Non-pigmented ciliary epithelial cell (primary cell): ENCODE data around the gene AGL.
A peak's percentile ranks its signal among the peaks of the same experiment; 100 is the strongest.
"Not testable (repeated sequence)": the region's sequence is repeated elsewhere in the genome, so short reads cannot be mapped to it uniquely, and the experiment has no call there.

Experiments used
- DNase-seq: peaks from one replicate; pipeline ENCODE4 v3.0.0-alpha.2; 2010; ENCODE audit warnings: low read depth

AGL gene

DNA sequence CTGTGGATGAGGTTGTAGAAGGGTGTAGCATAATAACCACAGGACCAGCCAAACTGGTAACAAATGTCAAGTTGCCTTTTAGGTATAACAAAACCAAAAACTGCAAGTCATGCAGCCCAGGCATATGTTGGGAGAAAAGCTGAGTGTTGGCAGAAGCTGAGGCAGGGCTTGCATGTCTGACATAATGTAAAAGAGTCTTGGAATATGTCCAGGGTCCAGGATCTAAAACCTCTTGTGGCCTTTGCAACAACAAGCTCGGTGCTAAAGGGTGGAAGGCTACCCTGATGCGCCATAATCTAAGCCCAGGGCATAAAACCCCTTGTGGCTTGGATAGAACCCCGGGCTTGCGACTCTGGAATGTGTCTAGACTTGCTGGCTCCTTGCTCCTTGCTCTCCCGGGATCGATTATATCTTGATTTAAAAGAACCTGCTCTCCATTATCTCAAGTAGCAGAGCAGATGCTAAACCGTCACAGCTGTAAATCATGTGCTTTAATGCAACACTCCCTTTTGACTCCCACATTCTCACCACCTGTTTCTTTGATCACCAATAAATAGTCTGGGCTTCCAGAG lies 93.1 kb downstream of the AGL start:
- peak; percentile 3 for DNase-seq

DNA sequence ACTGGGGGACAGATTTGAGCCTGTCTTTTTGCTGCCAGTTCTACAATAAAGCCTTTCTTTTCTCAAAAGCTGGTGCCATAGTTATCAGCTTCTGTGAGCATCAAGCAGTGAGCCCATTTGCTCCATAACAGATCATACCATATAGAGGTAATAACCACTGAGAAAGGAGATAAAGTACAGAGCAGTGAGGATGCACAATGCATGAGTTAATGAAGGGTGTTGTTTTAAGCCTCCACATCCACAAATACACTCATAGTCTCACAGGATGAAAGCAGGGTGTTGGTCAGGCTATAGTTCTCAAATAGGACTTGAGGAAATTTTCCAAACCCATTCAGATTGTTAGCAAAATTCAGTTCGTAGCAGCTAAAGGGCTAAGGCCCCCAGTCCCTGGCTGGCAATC lies 94.0 kb downstream of the AGL start:
- no peak for DNase-seq

DNA sequence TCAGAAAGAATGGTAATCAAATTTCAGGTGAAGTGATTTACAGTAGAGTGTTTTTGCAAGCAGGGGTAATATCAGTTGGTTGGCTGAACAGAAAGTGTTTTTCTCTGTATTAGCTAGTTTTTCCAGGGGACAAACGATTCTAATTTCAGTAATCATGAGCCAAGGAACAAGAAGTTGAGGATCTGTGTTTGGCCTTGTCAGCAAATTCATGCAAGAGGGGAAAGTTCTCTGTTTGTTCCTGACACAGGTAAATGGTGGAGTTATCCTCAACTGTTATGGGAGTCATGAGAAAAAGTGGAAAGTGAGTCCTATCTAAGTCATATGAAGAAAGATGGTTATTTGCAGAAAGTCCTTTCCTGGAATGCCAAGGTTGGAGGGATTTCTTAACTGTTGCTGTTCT lies 95.0 kb downstream of the AGL start:
- DNase-seq: no peak

DNA sequence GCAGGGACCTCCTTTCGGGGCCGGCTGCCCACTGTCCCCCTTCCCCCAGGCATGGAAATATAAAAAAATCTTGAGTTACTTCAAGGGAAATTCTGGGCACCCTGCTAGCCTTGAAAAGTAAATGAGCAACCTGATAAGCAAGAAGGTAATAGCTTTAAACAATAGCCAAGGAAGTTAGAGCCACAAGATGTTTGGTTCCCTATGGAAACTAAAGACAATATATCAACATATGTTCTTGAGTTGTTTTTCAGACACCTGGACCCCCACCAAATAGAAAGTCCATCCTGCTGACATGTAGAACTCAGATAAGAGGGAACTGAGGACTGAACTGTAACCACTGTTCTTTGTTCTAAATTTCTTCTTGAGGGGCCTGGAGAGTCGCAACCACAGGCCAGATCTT lies 100.3 kb downstream of the AGL start:
- no peak for DNase-seq

DNA sequence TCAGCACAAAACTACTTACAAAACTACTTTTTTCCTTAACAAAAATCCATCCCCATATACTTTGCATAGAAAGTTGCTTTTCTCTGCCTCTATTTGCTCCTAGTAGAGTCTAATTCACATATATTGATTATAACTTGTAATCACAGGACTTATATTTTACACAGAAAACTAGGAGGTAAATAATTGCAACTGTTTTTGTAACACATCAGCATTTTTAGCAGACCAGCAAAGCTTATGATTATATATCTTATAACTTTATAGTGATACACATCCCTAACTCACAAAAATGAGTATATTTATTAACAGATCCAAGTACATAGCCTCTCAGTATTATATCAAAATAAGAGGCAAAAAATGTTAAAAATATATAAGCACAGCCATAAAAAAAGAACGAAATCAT lies 102.4 kb downstream of the AGL start:
- no peak for DNase-seq

DNA sequence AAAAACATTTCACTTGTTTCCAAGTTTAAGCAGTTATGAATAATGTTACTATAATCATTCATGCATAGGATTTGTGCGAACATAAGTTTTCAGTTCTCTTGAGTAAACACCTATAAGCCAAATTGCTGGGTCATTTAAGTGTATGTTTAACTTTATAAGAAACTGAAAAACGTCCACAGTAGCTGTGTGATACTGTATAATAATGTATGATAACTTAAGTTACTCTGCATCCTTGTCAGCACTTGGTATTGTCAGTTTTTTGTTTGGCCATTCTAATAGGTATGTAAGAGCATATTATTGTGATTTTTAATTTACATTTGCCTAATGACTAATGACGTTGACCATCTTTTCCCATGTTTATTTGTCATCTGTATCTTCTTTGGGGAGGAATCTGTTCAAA lies 105.2 kb downstream of the AGL start:
- no peak for DNase-seq

DNA sequence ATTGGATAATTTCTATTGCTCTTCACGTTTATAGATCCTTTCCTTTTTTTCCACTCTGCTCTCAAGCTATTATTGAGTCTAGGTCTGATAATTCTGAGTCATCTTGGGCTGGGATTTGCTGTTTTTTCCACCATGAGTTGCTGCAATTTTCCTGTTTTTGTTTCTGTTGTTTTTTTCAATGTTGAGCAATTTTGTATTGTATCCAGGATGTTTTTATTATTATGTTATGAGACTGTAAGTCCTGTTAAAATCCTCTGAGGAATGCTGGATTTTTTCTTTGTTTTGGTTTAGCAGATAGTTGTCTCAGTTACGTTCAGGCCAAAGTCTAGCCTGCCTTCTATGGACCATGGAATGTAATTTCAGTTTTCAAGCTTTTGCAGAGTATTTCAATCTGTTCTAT lies 106.6 kb downstream of the AGL start:
- peak; percentile 27 for DNase-seq

DNA sequence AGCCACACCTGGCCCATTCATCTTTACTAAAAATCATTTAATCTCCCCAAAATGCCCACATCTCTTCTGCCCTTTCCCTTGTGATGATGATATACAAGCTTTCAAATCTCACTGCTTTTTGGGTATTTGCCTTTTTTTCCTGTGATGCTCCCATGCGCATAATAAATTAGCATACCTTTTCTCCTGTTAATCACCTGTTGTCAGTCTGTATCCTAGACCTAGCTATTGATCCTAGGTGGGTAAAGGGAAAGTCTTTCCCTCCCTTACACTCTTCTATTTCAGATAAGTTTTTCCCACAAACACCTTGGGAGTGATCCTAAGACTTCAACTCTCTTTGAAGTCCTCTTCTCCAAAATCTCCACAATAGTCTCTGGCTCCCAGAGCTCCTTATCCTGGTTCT lies 107.7 kb downstream of the AGL start:
- DNase-seq: no peak

DNA sequence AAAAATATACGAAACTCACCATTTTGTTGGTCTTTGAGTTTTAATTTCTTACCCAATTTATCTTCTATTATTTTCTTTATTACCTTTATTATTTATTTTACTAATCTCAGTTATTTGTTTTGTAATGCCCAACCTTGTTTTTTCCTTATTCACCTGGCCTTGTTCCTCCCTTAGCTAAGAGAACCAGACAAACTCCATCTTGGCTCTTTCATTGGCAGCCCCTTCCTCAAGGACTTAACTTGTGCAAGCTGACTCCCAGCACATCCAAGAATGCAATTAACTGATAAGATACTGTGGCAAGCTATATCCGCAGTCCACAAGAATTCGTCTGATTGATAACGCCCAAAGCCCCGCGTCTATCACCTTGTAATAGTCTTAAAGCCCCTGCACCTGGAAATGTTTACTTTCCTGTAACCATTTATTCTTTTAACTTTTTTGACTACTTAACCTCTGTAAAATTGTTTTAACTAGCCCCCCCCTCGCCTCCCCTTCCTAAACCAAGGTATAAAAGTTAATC lies 109.1 kb downstream of the AGL start:
- DNase-seq: not testable (repeated sequence)

DNA sequence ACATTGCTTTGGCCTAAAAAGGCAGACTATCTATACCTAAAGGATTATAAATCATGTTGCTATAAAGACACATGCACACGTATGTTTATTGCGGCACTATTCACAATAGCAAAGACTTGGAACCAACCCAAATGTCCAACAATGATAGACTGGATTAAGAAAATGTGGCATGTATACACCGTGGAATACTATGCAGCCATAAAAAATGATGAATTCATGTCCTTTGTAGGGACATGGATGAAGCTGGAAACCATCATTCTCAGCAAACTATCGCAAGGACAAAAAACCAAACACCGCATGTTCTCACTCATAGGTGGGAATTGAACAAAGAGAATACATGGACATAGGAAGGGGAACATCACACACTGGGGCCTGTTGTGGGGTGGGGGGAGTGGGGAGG lies 110.1 kb downstream of the AGL start:
- DNase-seq: not testable (repeated sequence)

DNA sequence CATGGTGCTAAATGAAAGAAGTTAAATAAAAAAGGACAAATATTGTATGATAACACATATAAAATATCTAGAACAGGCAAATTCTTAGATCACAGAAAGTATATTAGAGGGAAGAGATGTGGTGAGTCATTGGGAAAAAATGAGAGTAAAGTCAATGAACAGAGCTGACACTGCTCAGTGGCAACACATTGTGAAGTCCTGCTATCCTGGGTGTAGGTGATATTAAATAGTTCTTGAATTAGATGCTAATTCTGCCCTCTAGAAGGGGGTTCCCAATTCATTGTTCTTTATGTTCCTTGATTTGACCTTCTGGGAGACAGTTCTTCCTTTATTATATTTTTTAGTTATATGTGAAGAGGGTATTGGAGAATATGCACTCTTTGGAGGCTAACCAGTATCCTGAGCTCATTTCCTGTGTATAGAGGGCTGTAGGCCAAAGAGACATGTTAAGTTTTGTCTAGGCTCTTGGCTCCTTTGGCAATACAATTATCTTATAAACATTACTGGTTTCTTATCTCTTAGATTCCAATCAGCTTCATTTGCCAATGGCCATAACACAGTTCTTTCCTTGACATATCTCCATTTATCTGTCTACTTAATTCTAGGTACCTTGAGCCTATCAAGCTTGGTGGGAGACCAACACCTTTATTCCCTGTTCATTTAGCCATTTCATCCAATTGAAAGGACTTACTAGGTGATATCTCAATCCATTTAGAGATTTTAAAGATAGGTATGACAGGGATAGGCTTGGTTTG lies 113.1 kb downstream of the AGL start:
- DNase-seq: peak; percentile 20

DNA sequence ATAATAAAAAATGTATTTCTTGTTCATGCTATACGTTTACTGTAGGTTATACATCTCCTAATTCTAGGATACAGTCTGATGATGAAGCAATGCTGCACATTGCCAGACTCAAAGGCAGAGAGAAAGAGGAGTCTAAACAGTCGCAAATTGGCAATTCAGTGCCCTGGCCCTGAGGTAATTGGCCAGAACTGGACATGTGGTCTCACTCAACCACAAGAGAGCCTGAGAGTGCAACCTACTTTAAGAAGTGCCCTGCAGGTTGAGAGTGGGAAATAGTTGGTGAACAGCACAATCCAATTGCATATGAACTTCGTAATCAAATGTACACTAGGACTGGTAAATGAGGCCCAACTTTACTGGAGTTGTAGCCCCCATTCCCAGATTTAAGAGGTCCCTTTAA lies 114.6 kb downstream of the AGL start:
- DNase-seq: no peak

DNA sequence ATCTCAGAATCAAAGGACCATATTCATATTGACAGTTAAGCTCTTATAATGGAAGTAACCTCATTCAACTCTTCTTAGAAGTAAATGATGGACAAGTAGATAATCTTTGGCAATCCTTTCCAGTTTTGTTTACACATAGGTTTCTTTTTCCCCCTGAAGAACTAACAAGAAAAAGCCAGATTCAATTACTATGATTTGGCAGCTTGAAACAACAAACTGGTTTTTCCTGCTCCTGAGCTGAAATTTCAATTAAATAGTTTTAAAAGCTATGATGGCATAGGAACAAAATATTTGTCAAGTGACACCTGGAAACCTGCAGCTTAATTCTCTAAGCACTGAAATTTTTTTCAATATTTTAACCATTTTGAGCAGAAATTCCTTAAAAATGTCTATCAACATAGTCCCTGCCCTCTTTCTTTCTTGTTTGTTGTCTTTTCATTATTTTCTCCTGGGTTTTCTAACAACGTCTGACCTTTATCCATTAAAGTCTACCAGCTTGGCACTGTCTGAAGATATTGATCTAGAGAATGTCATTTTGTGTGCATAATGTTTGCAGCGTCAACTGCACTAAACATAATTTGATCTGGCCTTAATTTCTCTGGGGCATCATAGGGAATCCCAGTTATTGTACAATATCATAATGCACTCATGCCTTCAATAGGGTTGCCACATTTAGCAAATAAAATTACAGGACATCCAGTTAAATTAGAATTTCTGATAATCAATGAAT lies 115.7 kb downstream of the AGL start:
- no peak for DNase-seq

DNA sequence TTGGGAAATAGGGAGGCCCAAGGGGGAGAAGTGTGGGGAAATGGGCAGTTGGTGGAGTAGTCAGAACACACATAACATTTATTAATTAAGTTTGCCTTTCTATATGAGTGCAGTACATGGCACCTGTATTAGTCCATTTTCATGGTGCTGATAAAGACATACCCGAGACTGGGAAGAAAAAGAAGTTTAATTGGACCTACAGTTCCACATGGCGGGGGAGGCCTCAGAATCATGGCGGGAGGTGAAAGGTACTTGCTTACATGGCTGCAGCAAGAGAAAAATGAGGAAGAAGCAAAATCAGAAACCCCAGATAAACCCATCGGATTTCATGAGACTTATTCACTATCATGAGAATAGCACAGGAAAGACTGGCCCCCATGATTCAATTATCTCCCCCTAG lies 118.1 kb downstream of the AGL start:
- DNase-seq: no peak

DNA sequence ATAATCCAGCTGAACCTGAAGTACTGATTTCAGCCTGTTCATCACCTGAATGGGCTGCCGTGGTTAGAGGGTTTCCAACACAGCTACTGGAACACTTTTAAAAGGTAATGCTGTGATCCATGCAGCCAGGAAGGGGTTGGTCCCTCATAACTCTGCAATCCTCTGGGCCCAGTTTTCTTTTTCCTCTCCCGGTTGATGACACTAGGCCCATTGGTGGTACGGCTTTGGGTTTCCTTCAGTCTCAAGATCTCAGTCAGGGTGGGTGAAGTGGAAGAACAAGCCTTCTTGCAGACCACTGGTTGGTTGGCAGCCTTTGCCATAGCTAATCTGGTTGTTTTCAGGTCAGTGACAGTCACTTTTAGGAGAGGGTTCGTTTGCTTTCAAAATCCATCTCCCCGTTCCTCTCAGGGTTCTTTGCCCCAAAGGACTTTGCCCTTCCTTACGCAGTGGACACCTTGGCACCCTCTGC lies 119.1 kb downstream of the AGL start:
- DNase-seq: no peak

DNA sequence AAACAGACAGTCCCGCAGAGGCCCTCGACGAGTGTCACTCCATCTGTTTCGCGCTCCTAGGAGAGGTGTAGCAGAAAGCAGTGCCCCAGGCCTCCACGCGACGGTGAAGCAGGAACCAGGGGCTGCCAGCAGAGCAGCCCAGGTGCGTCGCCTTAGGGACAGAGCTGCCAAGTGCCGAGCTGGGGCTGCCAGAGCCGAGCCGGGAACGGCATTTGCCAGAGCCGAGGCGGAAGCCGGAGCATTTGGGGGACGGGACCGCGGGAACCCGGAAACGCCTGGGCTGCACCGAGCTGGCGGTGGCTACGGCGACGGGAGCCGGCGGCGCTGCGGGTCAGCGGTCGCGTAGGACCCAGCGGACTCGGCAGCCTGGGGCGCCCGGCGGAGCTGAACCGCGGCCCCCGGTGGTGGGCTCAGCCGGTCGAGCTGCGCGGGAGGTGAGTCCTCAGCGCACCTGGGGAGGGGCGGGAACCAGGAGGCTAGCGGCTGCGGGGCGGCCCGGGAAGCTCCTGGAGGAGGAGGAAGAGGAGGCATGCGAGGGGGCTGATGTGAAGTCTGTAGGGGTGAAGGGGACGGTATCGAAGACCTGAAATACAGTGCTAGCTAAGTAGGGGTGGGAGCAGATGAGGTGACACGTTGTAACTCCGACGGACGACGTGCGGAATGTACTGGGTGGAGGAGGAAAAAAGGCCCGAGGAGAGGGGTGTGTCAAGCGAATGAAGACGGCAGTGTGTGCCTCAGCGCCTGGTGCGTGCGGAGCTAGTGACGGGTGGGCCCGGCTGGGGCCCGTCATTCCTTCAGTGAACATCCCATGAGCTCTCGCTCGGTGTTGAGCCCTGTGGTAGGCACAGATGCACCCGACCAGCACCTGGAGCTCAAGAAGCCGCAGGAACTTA lies 119.8 kb downstream of the AGL start, which contains the start of gene SLC35A3:
Gene SLC35A3 (plus strand): TSS at position 268 of the 893 bp plus-strand sequence. CDS start 23,559 bp downstream, outside the sequence.
- peak; percentile 14 for DNase-seq

DNA sequence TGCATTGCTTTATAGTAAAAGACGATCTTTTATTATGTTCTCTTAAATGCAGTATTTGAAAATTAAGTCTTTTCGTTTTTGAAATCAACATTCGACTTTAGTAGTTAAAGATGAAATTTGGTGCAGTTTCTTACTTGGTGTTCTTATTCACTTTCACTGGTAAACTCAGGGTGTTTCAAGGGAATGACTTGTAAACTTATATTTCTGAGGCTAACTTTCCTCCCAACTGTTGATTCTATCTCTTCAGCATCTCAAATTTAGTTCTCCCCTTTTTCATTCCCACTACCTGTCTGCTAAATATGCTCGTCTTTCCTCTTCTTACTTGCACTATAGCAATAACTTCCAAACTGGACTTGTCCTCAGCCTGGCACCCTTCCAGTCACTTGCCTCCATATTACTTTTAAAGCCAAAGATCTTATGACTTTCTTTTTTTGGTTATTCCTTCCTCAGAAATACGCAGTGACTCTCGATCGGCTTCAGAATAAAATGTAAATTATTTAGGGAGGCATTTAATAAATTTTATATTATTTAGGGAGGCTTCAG lies 120.6 kb downstream of the AGL start:
- DNase-seq: no peak

DNA sequence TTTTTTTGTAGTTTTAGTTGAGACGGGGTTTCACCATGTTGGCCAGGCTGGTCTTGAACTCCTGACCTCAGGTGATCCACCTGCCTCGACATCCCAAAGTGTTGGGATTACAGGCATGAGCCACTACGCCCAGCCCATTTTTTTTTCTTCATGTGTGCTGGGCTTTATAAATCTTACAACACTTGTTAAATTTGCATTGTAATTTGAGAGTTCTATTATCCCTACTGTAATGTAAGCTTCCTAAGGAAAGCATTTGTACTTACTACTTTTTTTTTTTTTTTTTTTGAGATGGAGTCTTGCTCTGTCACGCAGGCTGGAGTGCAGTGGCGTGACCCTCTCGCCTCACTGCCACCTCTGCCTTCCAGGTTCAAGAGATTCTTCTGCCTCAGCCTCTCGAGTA lies 121.9 kb downstream of the AGL start:
- DNase-seq: not testable (repeated sequence)
